Measurements from ENCODE around the gene MAGEC1.

- no peak for TF ChIP-seq CTCF (conservative IDR thresholded peaks at IDR 0.05; ENCODE audit: low read length)
- TF ChIP-seq EZH2phosphoT487 (IDR thresholded peaks at IDR 0.05; ENCODE audit: borderline replicate concordance): no peak
Observed at GRCh38 chrX:141947350-141947749, 43.7 kb downstream of the MAGEC1 start.
